Esophagus mucosa (tissue), 1 donor: ENCODE measurements around the gene RIT2. TPM values are rescaled to one million over a fixed set of nuclear protein-coding genes. Genes with fewer than 3 reads are reported as not detected.

Experiments
- ATAC-seq: fragments of 200-7000 bp; cut with Tn5 transposase; one replicate; pipeline ENCODE4 v1.9.1; 2020
- total RNA-seq: library from RNA; stranded (reverse); gene quantifications from one replicate; pipeline ENCODE4 v1.2.4, GENCODE V29; 2023
- donor health status: DM: yes; HTN: yes; CAD: no.

RIT2 gene
- total RNA-seq, 1 donor from 2014 or later: not detected

- no peak for ATAC-seq
These were observed 105.8 kb downstream of the RIT2 start for GRCh38 chr18:43009674-43010073.

- no peak for ATAC-seq
These were observed 108.1 kb downstream of the RIT2 start for GRCh38 chr18:43007365-43007764.

- no peak for ATAC-seq
These were observed 111.1 kb downstream of the RIT2 start for GRCh38 chr18:43004421-43004820.

GRCh38 chr18:43001821-43002220 is 113.7 kb downstream of the RIT2 start:
- ATAC-seq: no peak

GRCh38 chr18:42996824-42997223 is 118.7 kb downstream of the RIT2 start:
- no peak for ATAC-seq

- ATAC-seq: no peak
These were observed 135.1 kb downstream of the RIT2 start for GRCh38 chr18:42980426-42980825.

GRCh38 chr18:42977982-42978637 is 137.4 kb downstream of the RIT2 start:
- ATAC-seq: no peak

- ATAC-seq: no peak
These were observed 138.5 kb downstream of the RIT2 start for GRCh38 chr18:42976869-42977590.

- ATAC-seq: no peak
These were observed 146.1 kb downstream of the RIT2 start for GRCh38 chr18:42969366-42969765.

- no peak for ATAC-seq
These were observed 154.2 kb downstream of the RIT2 start for GRCh38 chr18:42961298-42961697.

- no peak for ATAC-seq
These were observed 156.0 kb downstream of the RIT2 start for GRCh38 chr18:42959528-42959927.

- no peak for ATAC-seq
These were observed 157.1 kb downstream of the RIT2 start for GRCh38 chr18:42958353-42958752.

GRCh38 chr18:42956287-42956686 is 159.2 kb downstream of the RIT2 start:
- ATAC-seq: no peak

GRCh38 chr18:42954887-42955286 is 160.6 kb downstream of the RIT2 start:
- no peak for ATAC-seq

- ATAC-seq: no peak
These were observed 162.2 kb downstream of the RIT2 start for GRCh38 chr18:42953306-42953705.

GRCh38 chr18:42950732-42951131 is 164.8 kb downstream of the RIT2 start:
- no peak for ATAC-seq

GRCh38 chr18:42948831-42949230 is 166.7 kb downstream of the RIT2 start:
- ATAC-seq: no peak

GRCh38 chr18:42941860-42942259 is 173.6 kb downstream of the RIT2 start:
- no peak for ATAC-seq

GRCh38 chr18:42941021-42941420 is 174.5 kb downstream of the RIT2 start:
- no peak for ATAC-seq

- ATAC-seq: no peak
These were observed 178.0 kb downstream of the RIT2 start for GRCh38 chr18:42937436-42937835.

- no peak for ATAC-seq
These were observed 179.2 kb downstream of the RIT2 start for GRCh38 chr18:42936289-42936688.

GRCh38 chr18:42931491-42931890 is 184.0 kb downstream of the RIT2 start:
- ATAC-seq: no peak

GRCh38 chr18:42929857-42930256 is 185.6 kb downstream of the RIT2 start:
- peak; percentile 39 for ATAC-seq

- no peak for ATAC-seq
These were observed 186.3 kb downstream of the RIT2 start for GRCh38 chr18:42929181-42929580.
